HG03457 (cell line): ENCODE measurements around the gene CEP131.

ENCODE experiments used
- ATAC-seq: cut with Tn5 transposase; IDR thresholded peaks from one replicate; pipeline ENCODE4 v1.9.1; 2021; ENCODE audit warnings: moderate number of reproducible peaks; ENCODE audit not compliant: unreplicated experiment

The CEP131 gene

GRCh38 chr17:81251709-81252301 lies 29.0 kb upstream of the CEP131 start:
- no peak for ATAC-seq

DNA sequence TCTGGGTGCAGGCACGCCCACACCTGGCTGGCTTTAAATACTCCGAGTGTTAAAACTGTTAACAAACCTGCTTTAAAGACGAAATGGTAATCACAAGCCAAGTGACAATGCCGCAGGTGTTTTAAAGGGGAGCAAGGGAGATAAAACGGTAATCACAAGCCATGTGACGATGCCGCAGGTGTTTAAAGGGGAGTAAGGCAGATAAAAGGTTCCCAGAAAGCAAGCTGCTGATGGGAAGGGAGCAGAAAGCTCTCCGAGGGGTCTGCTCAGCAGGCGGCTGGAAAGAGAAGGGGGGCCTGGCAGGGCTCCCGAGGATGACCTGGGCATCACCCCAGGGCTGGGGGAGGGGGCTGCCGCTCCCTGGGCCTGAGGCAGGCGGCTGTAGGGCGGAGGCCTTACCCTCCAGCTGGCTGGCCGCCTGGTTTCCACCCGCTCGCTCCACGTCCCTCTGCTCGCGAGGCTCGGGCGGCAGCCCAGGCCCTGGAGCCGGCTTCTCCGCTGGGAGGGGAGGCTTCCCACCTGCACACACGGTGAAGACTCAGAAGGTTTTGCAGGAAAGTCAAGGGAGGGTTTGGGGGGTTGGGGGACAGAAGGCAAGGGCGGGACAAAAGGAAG lies 28.4 kb upstream of the CEP131 start:
- no peak for ATAC-seq

DNA sequence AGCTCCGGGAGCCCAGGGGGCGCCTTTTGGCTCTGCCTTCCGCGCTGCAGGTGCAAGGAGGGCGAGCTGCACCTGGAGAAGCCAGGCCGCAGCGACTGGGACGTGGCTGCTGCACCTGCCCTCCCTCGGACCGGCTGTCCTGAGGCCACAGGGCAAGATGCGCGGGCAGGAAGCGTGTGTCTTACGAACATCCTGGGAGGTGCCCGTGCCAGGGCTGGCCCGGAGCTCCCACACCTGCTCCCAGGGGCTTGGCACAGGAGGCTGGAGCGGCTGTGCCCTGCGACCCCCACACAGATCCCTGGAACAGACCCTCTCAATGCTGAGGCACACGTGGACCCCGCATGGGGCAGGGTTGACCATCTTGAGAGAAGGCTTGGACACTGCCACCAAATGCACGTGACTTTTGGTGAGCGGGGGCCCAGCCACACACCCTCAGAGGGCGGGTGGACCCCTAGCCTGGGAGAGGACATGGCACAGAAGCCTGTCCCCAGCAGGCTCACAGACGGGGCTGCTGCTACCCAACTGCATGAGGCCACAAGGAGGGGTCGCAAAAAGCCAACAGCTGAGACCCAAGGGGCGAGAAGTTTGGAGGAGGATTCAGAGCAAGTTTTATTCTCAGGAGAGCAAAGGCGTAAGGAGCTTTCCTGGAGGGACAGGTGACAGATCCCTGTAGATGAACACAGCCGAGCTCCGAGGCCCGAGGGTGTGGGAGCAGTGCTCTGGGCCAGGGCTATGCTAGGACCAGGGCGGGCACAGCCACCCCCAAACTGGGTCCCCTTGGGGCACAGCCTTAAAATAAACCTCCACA lies 27.7 kb upstream of the CEP131 start:
- no peak for ATAC-seq

DNA sequence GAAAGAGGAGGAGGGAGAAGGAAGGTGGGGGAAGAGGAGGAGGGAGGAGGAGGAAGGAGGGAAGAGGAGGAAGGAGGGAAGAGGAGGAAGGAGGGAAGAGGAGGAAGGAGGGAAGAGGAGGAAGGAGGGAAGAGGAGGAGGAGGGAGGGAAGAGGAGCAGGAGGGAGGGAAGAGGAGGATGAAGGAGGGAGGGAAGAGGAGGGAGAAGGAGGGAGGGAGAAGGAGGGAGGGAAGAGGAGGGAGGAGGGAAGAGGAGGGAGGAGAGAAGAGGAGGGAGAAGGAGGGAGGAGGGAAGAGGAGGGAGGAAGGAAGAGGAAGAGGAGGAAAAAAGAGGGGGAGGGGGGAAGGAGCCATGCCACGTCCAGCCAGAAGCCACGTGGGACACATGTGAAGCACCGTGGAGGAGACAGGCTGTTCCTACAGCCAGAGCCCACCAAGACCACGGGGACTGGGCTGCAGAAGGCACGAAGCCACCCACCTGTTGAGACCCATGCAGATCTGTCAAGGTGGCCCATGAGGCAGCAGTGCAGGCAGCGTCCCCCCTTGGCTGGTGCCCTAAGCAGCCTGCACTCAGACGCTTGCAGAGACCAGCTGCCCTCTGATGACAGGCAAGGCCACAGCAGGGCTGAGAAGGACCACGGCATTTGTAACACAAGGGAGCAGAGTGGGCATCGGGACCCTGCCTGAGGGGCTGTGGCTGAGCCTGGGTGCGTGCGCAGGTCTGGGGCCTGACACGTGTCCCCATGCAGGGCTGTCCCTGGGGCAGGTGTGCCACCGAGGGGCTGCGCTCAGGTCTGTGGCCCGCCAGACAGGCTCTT lies 26.7 kb upstream of the CEP131 start:
- ATAC-seq, result no peak

- ATAC-seq, result no peak
These were observed 25.9 kb upstream of the CEP131 start for GRCh38 chr17:81248649-81249048.

GRCh38 chr17:81247339-81247990 lies 24.7 kb upstream of the CEP131 start:
- ATAC-seq, result no peak

- no peak for ATAC-seq
These were observed 24.0 kb upstream of the CEP131 start for GRCh38 chr17:81246679-81247338.

DNA sequence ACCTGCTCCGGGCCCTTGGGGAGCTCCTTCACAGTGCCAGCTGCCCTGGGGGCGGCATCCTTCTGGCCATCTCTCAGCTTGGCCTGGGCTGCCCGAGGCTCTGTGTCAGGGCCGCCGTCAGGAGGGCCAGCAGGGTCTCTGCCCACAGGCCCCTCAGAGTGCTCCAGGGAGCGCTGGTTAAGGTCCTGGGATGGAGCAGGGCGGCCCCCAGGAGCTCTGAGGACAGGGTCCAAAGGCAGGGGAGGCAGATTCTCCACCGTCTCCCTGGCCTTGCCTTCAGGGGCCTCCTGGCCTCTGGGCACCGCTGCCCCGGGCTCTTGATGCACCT lies 23.5 kb upstream of the CEP131 start:
- ATAC-seq, result no peak

DNA sequence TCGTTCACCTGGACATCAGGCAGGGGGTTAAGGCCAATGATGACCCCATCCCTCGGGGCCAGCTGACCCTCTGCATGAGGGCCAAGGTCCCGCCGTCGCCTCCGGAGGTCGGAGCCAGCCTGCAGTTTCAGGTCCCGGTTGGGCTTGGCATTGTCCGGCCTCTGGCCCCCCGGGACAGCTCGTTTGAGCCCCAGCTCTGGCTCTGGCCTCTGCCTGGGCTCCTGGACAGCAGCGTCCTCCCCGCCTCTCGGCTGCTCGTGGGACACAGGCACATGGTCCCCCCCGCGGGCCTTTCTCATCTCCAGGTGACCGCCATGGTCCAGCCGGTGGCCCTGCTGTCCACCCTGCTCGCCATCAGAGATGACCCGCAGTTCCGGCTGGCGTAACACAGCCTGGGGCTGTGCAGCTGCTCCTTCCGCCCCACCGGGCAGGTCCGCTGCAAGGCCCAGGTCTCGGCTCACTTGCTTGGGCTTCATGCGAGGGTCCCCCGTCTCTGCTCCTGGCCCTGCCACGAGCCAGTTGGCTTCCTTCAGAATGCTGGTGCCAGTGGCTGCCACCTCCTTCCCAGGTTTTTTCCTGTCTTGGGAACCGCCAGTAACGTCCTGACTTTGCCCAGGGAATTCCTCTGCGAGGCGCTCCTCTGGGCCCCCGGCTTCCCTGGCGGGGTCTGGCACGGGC lies 23.0 kb upstream of the CEP131 start:
- ATAC-seq, result no peak

GRCh38 chr17:81245024-81245664 lies 22.4 kb upstream of the CEP131 start:
- ATAC-seq, result no peak

DNA sequence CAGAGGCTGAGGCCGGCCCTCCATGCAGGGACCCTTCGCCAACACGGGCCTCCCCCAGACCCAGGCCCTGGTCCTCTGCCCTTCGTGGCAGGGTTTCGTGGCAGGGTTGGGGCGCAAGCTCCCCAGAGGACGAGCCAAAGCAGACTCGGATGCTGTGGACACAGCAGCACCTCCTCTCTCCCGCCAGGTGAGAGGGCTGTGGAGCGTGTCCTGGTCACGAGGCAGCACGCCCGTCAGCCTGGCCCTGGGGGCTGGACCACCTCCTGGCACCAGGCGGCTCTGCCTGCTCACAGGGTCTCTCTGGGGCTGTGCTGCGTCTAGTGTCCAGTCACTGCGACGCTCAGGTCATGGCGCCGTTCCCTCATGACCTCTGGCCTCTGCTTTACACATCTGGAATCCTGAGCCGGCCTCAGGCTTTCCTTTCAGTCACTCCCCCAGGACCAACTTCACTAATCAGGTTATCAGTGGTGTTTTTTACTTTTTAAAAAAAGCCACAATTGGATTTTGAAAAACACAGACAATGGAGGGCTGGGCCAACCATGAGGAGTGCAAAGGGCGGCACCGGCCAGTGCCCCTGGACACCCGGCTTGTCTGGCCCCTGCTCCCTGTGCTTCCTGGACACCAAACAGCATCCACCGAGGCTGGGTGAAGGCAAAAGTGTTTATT lies 21.7 kb upstream of the CEP131 start:
- no peak for ATAC-seq

- no peak for ATAC-seq
These were observed 20.5 kb upstream of the CEP131 start for GRCh38 chr17:81243333-81243664.

DNA sequence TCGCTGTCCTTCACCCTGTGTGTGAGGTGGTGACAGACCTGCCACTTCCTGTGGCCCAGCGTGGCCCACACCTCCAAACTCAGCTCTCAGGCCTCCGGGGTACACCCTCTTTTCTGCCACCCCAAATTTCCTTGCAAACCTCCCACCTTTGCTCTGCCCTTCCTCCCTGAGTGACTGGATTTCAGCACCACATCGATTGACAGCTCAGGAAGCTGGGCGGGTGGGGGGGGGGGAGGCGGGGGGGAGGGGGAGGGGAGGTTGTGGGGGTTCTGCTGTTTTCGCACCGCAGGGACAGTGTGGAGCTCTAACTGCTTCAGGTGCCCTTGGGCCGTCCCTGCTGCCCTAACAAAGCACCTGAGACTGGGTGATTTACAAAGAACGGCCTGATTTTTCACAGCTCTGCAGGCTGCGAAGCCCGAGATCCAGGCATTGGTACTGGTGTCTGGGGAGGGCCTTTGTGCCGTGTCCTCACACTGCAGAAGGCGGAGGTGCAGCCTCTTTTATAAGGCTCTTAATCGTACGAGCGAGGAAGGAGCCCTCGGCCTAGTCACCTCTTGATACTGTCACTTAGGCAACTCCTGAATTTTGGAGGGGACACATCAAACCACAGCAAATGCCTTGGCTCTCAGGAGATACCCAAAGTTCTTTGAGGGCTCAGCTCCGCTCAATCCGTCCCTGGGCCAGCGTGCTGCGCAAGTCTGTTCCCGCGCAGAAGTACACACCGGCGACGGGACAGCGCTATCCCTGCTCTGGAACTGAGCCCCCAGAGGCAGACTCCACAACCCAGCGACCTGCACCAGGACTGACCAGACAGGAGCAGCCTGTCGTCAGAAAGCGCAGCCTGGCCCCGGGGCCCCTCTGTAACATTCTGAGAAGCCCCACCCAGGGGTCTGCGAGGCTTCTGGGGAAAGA lies 19.9 kb upstream of the CEP131 start:
- ATAC-seq, result no peak

DNA sequence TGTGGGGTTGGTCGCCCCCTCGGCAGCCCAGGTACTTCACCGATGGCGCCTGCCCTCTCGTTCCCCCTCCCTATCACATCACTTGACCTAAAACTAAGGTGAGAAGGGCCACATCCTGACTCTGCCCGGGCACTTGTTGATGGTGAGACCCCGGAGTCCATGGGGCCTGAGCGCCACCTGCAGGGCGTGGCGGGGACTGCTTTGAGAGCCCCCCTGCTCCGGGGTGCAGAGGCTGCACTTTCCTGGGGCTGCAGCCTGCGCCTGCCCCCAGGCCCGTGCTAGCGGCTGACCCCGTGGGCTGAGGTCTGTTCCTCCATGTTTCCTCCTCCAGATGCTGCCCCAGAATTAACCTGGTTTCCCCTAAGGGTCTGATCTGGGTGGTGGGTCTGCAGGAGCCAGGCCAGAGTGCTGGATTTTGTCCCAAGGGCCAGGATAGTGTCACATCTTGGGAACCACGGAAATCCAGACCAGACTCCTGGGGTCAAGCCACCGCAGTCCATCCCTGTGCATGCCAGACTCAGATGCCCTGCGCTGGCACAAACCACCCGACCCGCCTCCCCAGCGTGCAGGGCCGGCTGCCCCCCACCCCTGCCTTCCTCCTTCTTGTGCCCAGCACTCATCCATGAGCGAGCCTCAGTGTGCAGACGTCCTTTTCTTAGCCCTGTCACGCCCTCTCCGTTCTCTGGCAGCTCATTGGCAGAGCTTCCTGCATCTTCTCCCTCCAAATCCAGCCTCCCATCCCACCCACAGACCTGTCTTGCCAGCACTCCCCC lies 19.1 kb upstream of the CEP131 start:
- no peak for ATAC-seq

DNA sequence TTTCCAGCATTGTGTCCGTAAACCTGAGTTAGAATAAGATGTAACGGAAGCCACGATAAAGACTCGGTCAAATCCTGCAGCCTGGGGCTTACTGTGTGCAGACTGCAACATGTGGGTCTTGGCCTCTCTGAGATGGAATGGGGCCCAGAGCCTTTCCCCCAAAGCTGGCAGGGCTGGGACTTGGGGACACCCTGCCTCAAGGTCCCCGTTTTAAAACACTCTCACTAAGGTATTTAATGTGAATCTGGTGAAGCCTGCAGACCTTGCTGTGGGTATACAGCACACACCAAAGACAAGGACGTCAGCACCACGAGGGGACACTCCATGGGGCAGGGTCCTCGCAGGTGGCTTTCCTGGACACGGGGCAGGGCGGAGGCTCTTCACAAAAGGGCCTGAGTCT lies 18.4 kb upstream of the CEP131 start:
- no peak for ATAC-seq

- ATAC-seq, result no peak
These were observed 18.0 kb upstream of the CEP131 start for GRCh38 chr17:81240761-81241160.
